GM12873 (cell line): ENCODE measurements around the gene FOXA3.

Experiments used
- CTCF ChIP-seq: IDR thresholded peaks from 2 replicates; pipeline ENCODE4 v1.5.1; 2012; ENCODE audit warnings: low read depth, mild to moderate bottlenecking, moderate library complexity, low read length, control low read depth; ENCODE audit not compliant: insufficient read depth; ENCODE audit errors: missing control alignments

The FOXA3 gene

GRCh38 chr19:45863840-45864628 lies at the start of gene FOXA3:
Gene FOXA3, plus strand, starts transcription at chr19:45864326. Its CDS starts 131 bp downstream, at chr19:45864457.
- TF ChIP-seq CTCF, result peak; percentile 65

GRCh38 chr19:45814851-45815480 lies 49.2 kb upstream of the FOXA3 start, which contains the start of gene RSPH6A:
Gene RSPH6A, minus strand, starts transcription at chr19:45815308. Its CDS starts 132 bp downstream, at chr19:45815176.
- TF ChIP-seq CTCF, result no peak

- no peak for TF ChIP-seq CTCF
Observed at GRCh38 chr19:45815481-45816216, 48.5 kb upstream of the FOXA3 start.

- no peak for TF ChIP-seq CTCF
Observed at GRCh38 chr19:45816236-45817009, 47.7 kb upstream of the FOXA3 start.

- peak; percentile 97 for TF ChIP-seq CTCF
Observed at GRCh38 chr19:45817010-45817724, 47.0 kb upstream of the FOXA3 start.

GRCh38 chr19:45817725-45818301 lies 46.3 kb upstream of the FOXA3 start:
- no peak for TF ChIP-seq CTCF
